ENCODE measurements around the gene CCER1.

Gene CCER1

DNA sequence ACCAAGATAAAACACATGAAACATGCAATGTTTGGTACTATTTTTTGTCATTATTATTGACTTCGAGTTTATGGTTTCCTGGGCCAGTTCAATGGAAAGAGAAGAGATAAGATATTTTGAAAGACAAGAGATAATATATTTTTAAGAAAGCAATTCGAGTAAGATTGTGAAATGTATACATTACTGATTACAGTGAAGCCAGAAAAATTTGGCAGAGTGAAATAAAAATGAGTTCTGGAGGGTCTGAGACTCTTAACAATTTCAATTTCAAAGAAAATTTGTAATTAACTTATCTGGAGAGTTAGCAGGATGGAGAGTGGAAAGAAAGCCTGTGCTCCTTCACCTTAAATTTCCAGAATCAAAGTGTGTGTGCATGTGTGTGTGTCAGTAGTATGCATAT lies 17.3 kb downstream of the CCER1 start:
- TF ChIP-seq TAF1 (IDR thresholded peaks at IDR 0.05; ENCODE audit: low read depth) (no peak), CEBPB (IDR thresholded peaks at IDR 0.05) (no peak), YY1 (IDR thresholded peaks at IDR 0.05; ENCODE audit: low read depth) (no peak), RAD21 (IDR thresholded peaks at IDR 0.05; ENCODE audit: low read depth) (no peak), TEAD4 (IDR thresholded peaks at IDR 0.05) (no peak), FOXM1 (IDR thresholded peaks at IDR 0.05; ENCODE audit: borderline replicate concordance, low read depth) (no peak), ZBTB7A (IDR thresholded peaks at IDR 0.05; ENCODE audit: low read depth) (no peak)
- TF ChIP-seq, protein P1, sequence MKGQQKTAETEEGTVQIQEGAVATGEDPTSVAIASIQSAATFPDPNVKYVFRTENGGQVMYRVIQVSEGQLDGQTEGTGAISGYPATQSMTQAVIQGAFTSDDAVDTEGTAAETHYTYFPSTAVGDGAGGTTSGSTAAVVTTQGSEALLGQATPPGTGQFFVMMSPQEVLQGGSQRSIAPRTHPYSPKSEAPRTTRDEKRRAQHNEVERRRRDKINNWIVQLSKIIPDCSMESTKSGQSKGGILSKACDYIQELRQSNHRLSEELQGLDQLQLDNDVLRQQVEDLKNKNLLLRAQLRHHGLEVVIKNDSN (IDR thresholded peaks at IDR 0.05): no peak
- TF ChIP-seq, protein P2, sequence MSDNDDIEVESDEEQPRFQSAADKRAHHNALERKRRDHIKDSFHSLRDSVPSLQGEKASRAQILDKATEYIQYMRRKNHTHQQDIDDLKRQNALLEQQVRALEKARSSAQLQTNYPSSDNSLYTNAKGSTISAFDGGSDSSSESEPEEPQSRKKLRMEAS (IDR thresholded peaks at IDR 0.05): no peak
- TF ChIP-seq, protein P3, sequence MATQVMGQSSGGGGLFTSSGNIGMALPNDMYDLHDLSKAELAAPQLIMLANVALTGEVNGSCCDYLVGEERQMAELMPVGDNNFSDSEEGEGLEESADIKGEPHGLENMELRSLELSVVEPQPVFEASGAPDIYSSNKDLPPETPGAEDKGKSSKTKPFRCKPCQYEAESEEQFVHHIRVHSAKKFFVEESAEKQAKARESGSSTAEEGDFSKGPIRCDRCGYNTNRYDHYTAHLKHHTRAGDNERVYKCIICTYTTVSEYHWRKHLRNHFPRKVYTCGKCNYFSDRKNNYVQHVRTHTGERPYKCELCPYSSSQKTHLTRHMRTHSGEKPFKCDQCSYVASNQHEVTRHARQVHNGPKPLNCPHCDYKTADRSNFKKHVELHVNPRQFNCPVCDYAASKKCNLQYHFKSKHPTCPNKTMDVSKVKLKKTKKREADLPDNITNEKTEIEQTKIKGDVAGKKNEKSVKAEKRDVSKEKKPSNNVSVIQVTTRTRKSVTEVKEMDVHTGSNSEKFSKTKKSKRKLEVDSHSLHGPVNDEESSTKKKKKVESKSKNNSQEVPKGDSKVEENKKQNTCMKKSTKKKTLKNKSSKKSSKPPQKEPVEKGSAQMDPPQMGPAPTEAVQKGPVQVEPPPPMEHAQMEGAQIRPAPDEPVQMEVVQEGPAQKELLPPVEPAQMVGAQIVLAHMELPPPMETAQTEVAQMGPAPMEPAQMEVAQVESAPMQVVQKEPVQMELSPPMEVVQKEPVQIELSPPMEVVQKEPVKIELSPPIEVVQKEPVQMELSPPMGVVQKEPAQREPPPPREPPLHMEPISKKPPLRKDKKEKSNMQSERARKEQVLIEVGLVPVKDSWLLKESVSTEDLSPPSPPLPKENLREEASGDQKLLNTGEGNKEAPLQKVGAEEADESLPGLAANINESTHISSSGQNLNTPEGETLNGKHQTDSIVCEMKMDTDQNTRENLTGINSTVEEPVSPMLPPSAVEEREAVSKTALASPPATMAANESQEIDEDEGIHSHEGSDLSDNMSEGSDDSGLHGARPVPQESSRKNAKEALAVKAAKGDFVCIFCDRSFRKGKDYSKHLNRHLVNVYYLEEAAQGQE (IDR thresholded peaks at IDR 0.05; ENCODE audit: low read depth): no peak

DNA sequence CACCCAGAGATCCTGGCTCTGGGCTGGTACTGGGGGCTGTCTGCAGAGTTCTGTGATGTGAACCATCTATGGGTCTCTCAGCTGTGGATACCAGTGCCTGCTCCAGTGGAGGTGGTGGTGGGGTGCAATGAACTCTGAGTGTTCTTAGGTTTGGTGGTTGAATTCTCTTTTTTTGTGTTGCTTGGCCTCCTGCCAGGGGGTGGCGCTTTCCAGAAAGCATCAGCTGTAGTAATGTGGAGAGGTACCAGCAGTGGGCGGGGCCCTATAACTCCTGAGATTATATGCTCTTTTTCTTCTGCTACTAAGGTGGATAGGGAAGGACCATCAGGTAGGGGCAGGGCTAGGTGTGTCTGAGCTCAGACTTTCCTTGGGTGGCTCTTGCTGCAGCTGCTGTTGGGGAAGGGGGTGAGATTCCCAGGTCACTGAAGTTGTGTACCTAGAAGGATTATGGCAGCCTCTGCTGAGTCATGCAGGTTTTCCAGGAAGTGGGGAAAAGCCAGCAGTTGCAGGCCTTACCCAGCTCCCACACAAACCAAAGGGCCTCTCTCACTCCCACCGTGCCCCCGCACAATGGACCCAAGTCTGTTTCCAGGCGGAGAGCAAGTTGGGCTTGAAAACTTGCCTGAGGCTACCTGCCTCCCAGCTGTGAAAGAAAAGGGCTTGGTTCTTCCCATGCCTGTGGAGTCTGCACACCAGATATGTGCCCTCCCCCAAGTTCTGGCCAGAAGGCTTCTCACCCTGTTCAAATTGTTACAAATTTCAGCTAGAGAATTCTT lies 18.6 kb downstream of the CCER1 start:
- TF ChIP-seq TCF12 (IDR thresholded peaks at IDR 0.05; ENCODE audit: low read depth): no peak
- no peak for TF ChIP-seq YY1 (IDR thresholded peaks at IDR 0.05; ENCODE audit: low read depth)
- no peak for TF ChIP-seq EP300 (IDR thresholded peaks at IDR 0.05; ENCODE audit: borderline replicate concordance)
- no peak for TF ChIP-seq CREB1 (IDR thresholded peaks at IDR 0.05; ENCODE audit: low read depth)
- TF ChIP-seq TAF1 (IDR thresholded peaks at IDR 0.05; ENCODE audit: low read depth): no peak
- TF ChIP-seq, protein P1 (IDR thresholded peaks at IDR 0.05): no peak
- no peak for TF ChIP-seq NFIC (IDR thresholded peaks at IDR 0.05)

DNA sequence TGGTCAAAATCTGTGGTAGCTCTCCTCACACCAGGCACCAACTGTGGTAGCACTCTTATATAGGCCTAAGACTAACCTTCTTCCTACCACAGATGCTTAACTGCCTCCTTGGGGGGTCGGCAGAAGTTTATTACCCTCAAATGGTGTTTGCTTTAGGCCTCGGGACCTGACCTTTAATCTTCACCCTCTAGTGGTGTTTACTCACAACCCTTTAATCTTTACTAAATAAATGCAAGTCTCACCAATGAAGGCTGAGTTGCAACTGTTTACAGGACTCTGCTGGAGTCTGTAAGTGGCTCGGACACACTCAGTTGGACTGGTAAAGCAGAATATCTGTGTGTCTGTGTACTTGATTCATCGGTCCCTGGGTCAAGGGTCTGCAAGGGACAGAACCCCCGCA lies 29.4 kb downstream of the CCER1 start:
- TF ChIP-seq TCF12 (IDR thresholded peaks at IDR 0.05; ENCODE audit: low read depth) (no peak), TAF1 (IDR thresholded peaks at IDR 0.05; ENCODE audit: low read depth) (no peak), CEBPB (IDR thresholded peaks at IDR 0.05) (no peak), EGR1 (IDR thresholded peaks at IDR 0.05) (no peak), TEAD4 (IDR thresholded peaks at IDR 0.05) (no peak), ZBTB7A (IDR thresholded peaks at IDR 0.05; ENCODE audit: low read depth) (no peak), NFIC (IDR thresholded peaks at IDR 0.05) (no peak), FOXM1 (IDR thresholded peaks at IDR 0.05; ENCODE audit: borderline replicate concordance, low read depth) (no peak)
- TF ChIP-seq, protein P3 (IDR thresholded peaks at IDR 0.05; ENCODE audit: low read depth): no peak
- TF ChIP-seq, protein P2 (IDR thresholded peaks at IDR 0.05): no peak
- TF ChIP-seq, protein P1 (IDR thresholded peaks at IDR 0.05): no peak

DNA sequence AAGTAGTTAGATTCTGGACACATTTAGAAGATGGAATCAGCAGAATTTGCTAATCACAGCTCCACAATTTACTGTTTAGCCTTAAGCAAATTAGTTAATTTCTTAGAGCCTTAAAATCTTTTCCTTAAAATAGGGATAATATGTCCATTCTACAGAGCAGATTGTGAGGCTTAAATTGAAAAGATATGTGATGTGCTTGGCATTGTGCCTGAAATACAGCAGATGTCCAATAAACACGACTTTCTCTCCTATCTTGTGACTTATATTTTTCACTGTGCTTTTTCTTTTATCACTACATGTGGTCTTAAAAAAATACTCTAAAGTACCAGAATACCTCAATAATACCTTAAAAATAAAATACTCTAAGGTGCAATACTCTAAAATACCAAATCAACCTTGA lies 30.6 kb downstream of the CCER1 start:
- TF ChIP-seq TEAD4 (IDR thresholded peaks at IDR 0.05): no peak
- no peak for TF ChIP-seq FOXM1 (IDR thresholded peaks at IDR 0.05; ENCODE audit: borderline replicate concordance, low read depth)

DNA sequence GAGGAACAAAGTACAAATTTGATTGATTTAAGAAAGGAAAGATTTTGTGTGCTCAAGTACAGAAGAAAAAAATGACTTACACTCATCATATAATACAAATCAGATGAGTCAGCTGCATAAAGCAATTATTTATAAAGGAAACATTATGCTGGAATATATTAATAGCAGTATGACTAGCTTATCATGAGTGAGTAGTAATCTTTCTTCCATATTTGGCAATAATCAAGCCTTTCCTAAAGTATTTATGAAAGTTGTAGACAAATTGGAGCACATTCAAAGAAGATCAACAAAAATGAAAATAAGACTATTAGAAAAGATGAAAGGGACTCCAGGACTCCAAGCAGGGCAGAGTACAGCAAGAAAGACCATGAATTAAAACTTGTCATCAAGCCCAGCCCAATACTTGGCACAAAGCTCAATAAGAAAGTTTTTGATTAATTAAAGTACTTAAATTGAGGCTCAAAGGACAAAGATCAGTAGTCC lies 32.8 kb downstream of the CCER1 start:
- TF ChIP-seq NFIC (IDR thresholded peaks at IDR 0.05): no peak
- TF ChIP-seq TEAD4 (IDR thresholded peaks at IDR 0.05): no peak
- TF ChIP-seq, protein P3 (IDR thresholded peaks at IDR 0.05; ENCODE audit: low read depth): no peak
- TF ChIP-seq EGR1 (IDR thresholded peaks at IDR 0.05): no peak
- TF ChIP-seq FOXM1 (IDR thresholded peaks at IDR 0.05; ENCODE audit: borderline replicate concordance, low read depth): no peak
- no peak for TF ChIP-seq ZBTB7A (IDR thresholded peaks at IDR 0.05; ENCODE audit: low read depth)
